ENCODE measurements around the gene NKX1-1. TPM values are rescaled to one million over a fixed set of nuclear protein-coding genes. Genes with fewer than 3 reads are reported as not detected.

Gene NKX1-1
- total RNA-seq, 1 donor from 2014 or later, result not detected

DNA sequence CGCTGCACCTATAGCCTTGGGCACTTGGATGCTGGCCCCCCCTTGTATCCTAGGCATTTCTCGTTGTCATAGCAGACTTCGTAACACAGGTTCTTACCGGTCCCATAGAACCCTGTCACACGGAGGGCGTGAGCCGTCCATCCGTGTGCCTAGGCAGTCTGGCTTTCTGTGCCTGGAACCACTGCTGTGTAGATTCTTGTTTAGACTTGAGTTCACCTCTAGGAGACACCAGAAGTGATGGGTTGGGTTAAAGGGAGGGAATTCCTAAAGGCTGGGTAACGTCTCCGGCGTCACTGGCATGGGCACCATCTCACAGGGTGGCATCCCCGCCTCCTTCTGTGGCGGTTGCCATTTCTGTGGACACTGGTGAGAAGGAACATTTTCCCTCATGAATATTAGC is 13.5 kb upstream of the NKX1-1 start:
- intact Hi-C loops (cut with DNase I), result no loop called here
- Histone ChIP-seq H3K9me3 (no peaks in the 10 kb centered on the region), H3K4me3 (no peak overlapping the region), H3K36me3 (no peaks in the 10 kb centered on the region), H3K4me1 (no peaks in the 10 kb centered on the region), H3K27me3 (no peaks in the 10 kb centered on the region), H3K27ac (no peak overlapping the region)
- no peak for DNase-seq (ENCODE audit: extremely low spot score in 2 of 2)
- TF ChIP-seq POLR2A (IDR thresholded peaks at IDR 0.05) (no peak), POLR2AphosphoS5 (IDR thresholded peaks at IDR 0.05; ENCODE audit: insufficient read depth in 1 of 2, low read depth in 1 of 2) (no peak)
- TF ChIP-seq, protein P1, sequence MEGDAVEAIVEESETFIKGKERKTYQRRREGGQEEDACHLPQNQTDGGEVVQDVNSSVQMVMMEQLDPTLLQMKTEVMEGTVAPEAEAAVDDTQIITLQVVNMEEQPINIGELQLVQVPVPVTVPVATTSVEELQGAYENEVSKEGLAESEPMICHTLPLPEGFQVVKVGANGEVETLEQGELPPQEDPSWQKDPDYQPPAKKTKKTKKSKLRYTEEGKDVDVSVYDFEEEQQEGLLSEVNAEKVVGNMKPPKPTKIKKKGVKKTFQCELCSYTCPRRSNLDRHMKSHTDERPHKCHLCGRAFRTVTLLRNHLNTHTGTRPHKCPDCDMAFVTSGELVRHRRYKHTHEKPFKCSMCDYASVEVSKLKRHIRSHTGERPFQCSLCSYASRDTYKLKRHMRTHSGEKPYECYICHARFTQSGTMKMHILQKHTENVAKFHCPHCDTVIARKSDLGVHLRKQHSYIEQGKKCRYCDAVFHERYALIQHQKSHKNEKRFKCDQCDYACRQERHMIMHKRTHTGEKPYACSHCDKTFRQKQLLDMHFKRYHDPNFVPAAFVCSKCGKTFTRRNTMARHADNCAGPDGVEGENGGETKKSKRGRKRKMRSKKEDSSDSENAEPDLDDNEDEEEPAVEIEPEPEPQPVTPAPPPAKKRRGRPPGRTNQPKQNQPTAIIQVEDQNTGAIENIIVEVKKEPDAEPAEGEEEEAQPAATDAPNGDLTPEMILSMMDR (IDR thresholded peaks at IDR 0.05), result no peak

DNA sequence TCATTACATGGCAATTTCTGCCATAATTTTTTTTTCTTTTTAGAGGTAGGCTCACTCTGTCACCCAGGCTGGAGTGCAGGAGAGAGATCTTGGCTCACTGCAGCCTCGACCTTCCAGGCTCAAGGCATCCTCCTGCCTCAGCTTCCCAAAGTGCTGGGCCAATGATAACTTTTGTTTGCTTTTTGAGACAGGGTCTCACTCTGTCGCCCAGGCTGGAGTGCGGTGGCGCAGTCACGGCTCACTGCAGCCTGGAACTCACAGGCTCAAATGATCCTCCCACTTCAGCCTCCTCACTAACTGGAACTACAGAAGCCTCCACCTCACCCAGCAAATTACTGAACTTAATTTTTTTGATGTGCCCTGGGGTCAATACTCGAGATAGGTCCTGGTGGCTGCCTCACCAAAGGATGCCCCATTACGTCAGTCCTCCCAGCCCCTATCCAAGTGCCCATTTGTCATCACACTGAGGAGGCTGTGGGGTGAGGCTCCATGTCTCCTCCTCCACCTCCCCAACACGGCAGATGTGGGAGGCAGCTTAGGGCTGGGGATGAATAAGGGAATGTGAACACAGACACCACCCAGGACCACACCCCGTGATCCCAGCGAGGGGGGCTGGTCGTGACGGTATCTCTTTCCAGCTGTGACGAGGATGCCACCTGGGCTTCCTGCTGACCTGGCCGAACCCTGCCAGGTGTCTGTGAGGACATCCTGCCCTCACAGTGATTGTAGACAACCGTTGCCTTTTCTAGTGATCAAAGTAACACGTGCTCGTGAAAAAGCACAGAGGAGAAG is 12.4 kb upstream of the NKX1-1 start:
- Histone ChIP-seq H3K36me3 (no peaks in the 10 kb centered on the region), H3K27ac (no peak overlapping the region), H3K9me3 (no peaks in the 10 kb centered on the region), H3K4me3 (no peak overlapping the region), H3K27me3 (no peaks in the 10 kb centered on the region), H3K4me1 (no peaks in the 10 kb centered on the region)
- no peak for DNase-seq (ENCODE audit: extremely low spot score in 2 of 2)
- intact Hi-C loops (cut with DNase I), result no loop called here
- TF ChIP-seq POLR2A (IDR thresholded peaks at IDR 0.05) (no peak), POLR2AphosphoS5 (IDR thresholded peaks at IDR 0.05; ENCODE audit: insufficient read depth in 1 of 2, low read depth in 1 of 2) (no peak)
- TF ChIP-seq, protein P1 (IDR thresholded peaks at IDR 0.05), result no peak

DNA sequence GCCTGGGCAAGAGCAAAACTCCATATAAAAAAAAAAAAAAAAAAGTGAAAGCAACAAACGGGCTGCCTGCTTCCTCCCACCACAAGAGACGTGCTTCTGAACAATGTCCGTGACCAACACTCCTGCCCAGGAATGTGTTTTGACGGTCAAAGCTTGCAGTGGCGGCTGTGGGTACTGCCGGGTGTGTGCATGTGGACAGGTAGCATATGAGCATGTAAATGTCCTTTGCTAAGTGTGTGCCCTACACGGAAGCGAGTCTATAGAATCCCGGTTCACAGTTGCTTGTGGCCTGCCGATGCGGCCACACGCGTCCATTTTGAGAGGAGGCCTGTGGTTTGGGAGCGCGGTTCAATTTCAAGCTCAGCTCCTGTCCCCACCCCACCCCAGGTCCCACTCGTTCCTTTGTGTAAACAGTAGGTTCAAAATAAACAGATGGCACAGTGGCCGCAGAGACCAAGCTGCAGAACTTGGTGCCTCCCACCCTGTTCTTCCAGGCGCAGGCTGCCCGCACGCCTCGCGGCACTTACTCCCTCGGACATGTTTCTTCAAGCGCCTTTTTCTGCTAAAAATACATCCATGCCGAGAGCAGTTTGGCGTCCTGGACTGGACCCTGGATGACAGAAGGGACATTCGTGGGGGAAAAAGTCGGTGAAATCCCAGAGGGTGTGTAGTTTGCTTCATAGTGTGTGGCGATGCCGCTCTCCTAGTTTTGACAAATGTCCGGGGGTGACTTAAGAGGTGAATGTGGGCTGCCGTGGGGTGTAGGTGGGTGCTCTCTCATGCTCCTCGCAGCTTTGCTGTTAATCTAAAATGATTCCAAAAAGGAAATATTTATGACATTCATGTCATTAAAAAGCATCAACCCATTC is 11.5 kb upstream of the NKX1-1 start:
- DNase-seq (ENCODE audit: extremely low spot score in 2 of 2), result peak in 1 of 2 donors; percentile 90
- TF ChIP-seq POLR2A (IDR thresholded peaks at IDR 0.05) (no peak), POLR2AphosphoS5 (IDR thresholded peaks at IDR 0.05; ENCODE audit: insufficient read depth in 1 of 2, low read depth in 1 of 2) (no peak)
- TF ChIP-seq, protein P1 (IDR thresholded peaks at IDR 0.05), result no peak
- no peak overlapping the region for H3K4me3 ChIP-seq
- no peaks in the 10 kb centered on the region for H3K9me3 ChIP-seq
- H3K27me3 ChIP-seq, result no peaks in the 10 kb centered on the region
- no peaks in the 10 kb centered on the region for H3K36me3 ChIP-seq
- intact Hi-C loops (cut with DNase I), result no loop called here
- no peaks in the 10 kb centered on the region for H3K4me1 ChIP-seq
- H3K27ac ChIP-seq, result no peak overlapping the region

DNA sequence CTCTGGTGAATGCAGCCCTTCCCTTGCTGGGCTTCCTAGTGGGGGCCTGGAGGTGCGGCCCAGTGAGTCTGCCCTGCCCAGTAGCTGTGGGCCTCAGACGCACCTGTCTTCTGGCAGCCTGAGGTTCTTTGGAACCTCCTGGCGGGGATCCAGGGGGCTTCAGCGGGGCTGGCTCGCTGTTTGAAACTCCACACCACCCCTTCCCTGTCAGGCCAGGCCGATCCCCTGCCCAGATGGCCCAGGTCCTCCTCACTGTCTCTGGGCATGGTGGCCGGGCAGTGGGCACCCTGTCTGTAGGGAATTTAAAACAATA is 10.7 kb upstream of the NKX1-1 start:
- no peaks in the 10 kb centered on the region for H3K9me3 ChIP-seq
- no peaks in the 10 kb centered on the region for H3K36me3 ChIP-seq
- TF ChIP-seq, protein P1 (IDR thresholded peaks at IDR 0.05), result no peak
- TF ChIP-seq POLR2AphosphoS5 (IDR thresholded peaks at IDR 0.05; ENCODE audit: insufficient read depth in 1 of 2, low read depth in 1 of 2) (no peak), POLR2A (IDR thresholded peaks at IDR 0.05) (no peak)
- H3K27ac ChIP-seq, result no peak overlapping the region
- no peak overlapping the region for H3K4me3 ChIP-seq
- intact Hi-C loops (cut with DNase I), result no loop called here
- DNase-seq (ENCODE audit: extremely low spot score in 2 of 2), result peak in 1 of 2 donors; percentile 58
- H3K27me3 ChIP-seq, result peaks cover 4% of the 10 kb centered on the region
- no peaks in the 10 kb centered on the region for H3K4me1 ChIP-seq
